H1 (cell line): Measurements from ENCODE around the gene SH3BGRL. TPM values are rescaled to one million over a fixed set of nuclear protein-coding genes. Genes with fewer than 3 reads are reported as not detected.

Experiments used
- ASH2L ChIP-seq: fragments of 200-600, 300-600 bp; sonication (generic); IDR thresholded peaks from one replicate; pipeline ENCODE4 v1.7.1; 2017; ENCODE audit warnings: low read length
- CHD2 ChIP-seq: IDR thresholded peaks from 2 replicates; pipeline ENCODE4 v1.6.1; 2012; ENCODE audit warnings: low read length, improper control_type of control experiment
- GTF2F1 ChIP-seq: IDR thresholded peaks from 2 replicates; pipeline ENCODE4 v1.6.1; 2012; ENCODE audit warnings: low read depth, low read length, improper control_type of control experiment, borderline replicate concordance
- SAP30 ChIP-seq: fragments of 300-600 bp; sonication (generic); IDR thresholded peaks from 2 replicates; pipeline ENCODE4 v1.7.1; 2012; ENCODE audit warnings: low read length, moderate library complexity, mild to moderate bottlenecking, inconsistent platforms; ENCODE audit not compliant: insufficient read depth, insufficient replicate concordance
- SP2 ChIP-seq: IDR thresholded peaks from 2 replicates; pipeline ENCODE4 v1.6.1; 2012; ENCODE audit warnings: mild to moderate bottlenecking, low read length, inconsistent platforms
- SP4 ChIP-seq: IDR thresholded peaks from 2 replicates; pipeline ENCODE4 v1.6.1; 2012; ENCODE audit warnings: low read length, inconsistent platforms
- polyA plus RNA-seq, 7 experiments: library from polyadenylated mRNA; depleted of rRNA in 3 of 7; stranded (reverse) in 5 of 7; unstranded in 2 of 7; fragments of >200 nt in 5 of 7; fragments of 200-250 nt in 2 of 7; gene quantifications; 1 replicate in 5 of 7; 2 replicates in 1 of 7; 4 replicates in 1 of 7; pipeline versions ENCODE4 v1.2.1 to v1.2.3, GENCODE V29; 2011 to 2013; ENCODE audit warnings: missing spikeins in 2 of 7, mixed read lengths in 2 of 7
- total RNA-seq: library from RNA; stranded (reverse); fragmentation: NEBNext Ultra II Directional; extraction: Animal tissue kit (Norgen Biotek cat#: 25700); gene quantifications from 2 replicates; pipeline ENCODE4 v1.2.1, GENCODE V29; 2021

The SH3BGRL gene
- total and polyA plus RNA-seq, 2 of the 8 experiments (the other 6 are each of a cell fraction or from before 2014, with no cell fraction given): 36.3 to 49.6 TPM

- TF ChIP-seq ASH2L: no peak
- no peak for TF ChIP-seq SP4
- no peak for TF ChIP-seq SAP30
- TF ChIP-seq CHD2: no peak
- no peak for TF ChIP-seq GTF2F1
- no peak for TF ChIP-seq SP2
Observed at GRCh38 chrX:81205551-81205950, 3.6 kb downstream of the SH3BGRL start (continued).
